ENCODE data around the gene MRPS7.

Gene MRPS7

DNA sequence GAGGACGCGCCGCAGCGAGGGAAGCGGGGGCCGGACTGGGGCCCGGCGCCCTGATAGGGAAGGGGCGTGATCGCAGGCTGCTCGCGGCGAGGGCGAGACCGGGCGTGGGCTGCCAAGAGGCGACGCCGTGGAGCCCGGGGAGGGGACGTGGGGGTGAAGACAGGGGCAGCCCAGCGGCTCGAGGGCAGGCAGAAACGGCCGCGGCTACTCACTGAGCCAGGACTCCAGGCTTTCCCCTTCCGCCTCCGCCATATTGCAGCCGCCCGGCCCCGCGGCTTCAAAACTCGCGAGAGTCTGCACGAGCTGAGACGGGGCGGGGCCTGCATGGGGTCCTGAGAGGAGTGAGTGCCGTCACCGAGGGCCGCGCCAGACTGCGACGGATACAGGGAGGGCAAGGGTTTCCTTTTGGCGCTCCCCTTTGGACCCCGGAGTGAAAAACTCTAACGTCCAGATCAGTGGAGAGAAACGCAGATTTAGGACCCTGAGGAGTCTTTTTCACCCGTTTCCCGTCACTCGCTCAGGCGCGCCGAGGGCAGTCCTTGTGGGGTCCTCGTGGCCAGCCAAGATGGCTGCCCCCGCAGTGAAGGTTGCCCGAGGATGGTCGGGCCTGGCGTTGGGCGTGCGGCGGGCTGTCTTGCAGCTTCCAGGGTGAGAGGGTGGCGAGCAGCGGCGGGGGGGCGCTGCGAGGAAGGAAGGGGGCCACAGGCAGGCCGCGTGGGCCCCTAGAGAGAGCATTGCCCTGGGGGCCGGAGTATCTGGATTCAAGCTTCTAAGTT lies at the start of gene MRPS7, which contains the start of gene GGA3:
TSS of gene MRPS7 (plus strand) at position 544 of the 776 bp plus-strand sequence. CDS start at position 566, 22 bp downstream.
TSS of gene GGA3 (minus strand) at position 271 of the 776 bp plus-strand sequence. CDS start at position 252, 19 bp downstream.
- TF ChIP-seq TCF12 (IDR thresholded peaks at IDR 0.05; ENCODE audit: low read depth) = no peak; the same call in none of the 2 replicates
- no peak for TF ChIP-seq CEBPB (IDR thresholded peaks at IDR 0.05)
- peak; percentile 100 for TF ChIP-seq TAF1 (IDR thresholded peaks at IDR 0.05; ENCODE audit: low read depth)
- peak; percentile 42 for TF ChIP-seq CREB1 (IDR thresholded peaks at IDR 0.05; ENCODE audit: low read depth)
- TF ChIP-seq MAX (IDR thresholded peaks at IDR 0.05) = 0 out of 2 replicates have a peak, but pooled peaks have one; percentile 49
- TF ChIP-seq ZBTB7A (IDR thresholded peaks at IDR 0.05; ENCODE audit: low read depth) = no peak
- peak; percentile 93 for TF ChIP-seq YY1 (IDR thresholded peaks at IDR 0.05; ENCODE audit: low read depth)
- peak; percentile 4; the same call in 1 of the 2 replicates for TF ChIP-seq NFIC (IDR thresholded peaks at IDR 0.05)
- TF ChIP-seq EGR1 (IDR thresholded peaks at IDR 0.05) = 0 out of 2 replicates have a peak, but pooled peaks have one; percentile 7
- 0 out of 2 replicates have a peak, but pooled peaks have one; percentile 34 for TF ChIP-seq EP300 (IDR thresholded peaks at IDR 0.05; ENCODE audit: borderline replicate concordance)
- no peak for TF ChIP-seq RAD21 (IDR thresholded peaks at IDR 0.05; ENCODE audit: low read depth)
- TF ChIP-seq, protein P1, sequence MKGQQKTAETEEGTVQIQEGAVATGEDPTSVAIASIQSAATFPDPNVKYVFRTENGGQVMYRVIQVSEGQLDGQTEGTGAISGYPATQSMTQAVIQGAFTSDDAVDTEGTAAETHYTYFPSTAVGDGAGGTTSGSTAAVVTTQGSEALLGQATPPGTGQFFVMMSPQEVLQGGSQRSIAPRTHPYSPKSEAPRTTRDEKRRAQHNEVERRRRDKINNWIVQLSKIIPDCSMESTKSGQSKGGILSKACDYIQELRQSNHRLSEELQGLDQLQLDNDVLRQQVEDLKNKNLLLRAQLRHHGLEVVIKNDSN (IDR thresholded peaks at IDR 0.05) = peak; percentile 7; the same call in 1 of the 2 replicates
- TF ChIP-seq TEAD4 (IDR thresholded peaks at IDR 0.05) = peak; percentile 23; the same call in 1 of the 2 replicates
- TF ChIP-seq REST (IDR thresholded peaks at IDR 0.05; ENCODE audit: low read depth) = peak; percentile 24; the same call in 1 of the 2 replicates

DNA sequence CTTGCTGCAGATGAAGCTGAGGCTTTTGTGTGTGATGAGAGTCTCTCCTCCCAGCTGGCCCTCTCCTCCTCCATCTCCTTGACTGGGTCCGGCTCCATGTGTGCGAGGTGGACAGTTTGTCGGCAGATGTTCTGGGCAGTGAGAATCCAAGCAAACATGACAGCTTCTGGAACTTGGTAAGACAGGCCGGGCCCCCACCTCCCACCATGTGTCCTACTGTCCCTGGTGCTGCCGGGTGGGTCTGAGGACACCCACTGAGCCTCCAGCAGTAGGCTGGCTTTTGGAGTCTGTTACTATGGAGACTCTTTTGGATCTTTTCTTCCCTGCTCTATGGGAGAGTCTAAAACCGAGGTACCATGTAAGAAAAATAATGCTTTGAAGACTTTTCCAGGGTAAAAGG lies 43.5 kb upstream of the MRPS7 start:
- TF ChIP-seq, protein P1 (IDR thresholded peaks at IDR 0.05) = no peak
- TF ChIP-seq TAF1 (IDR thresholded peaks at IDR 0.05; ENCODE audit: low read depth) (no peak), EP300 (IDR thresholded peaks at IDR 0.05; ENCODE audit: borderline replicate concordance) (no peak), TCF12 (IDR thresholded peaks at IDR 0.05; ENCODE audit: low read depth) (no peak), CEBPB (IDR thresholded peaks at IDR 0.05) (no peak), YY1 (IDR thresholded peaks at IDR 0.05; ENCODE audit: low read depth) (no peak), FOXM1 (IDR thresholded peaks at IDR 0.05; ENCODE audit: borderline replicate concordance, low read depth) (no peak), NFIC (IDR thresholded peaks at IDR 0.05) (no peak), EGR1 (IDR thresholded peaks at IDR 0.05) (no peak)

- TF ChIP-seq FOXM1 (IDR thresholded peaks at IDR 0.05; ENCODE audit: borderline replicate concordance, low read depth) (no peak), TCF12 (IDR thresholded peaks at IDR 0.05; ENCODE audit: low read depth) (no peak), EGR1 (IDR thresholded peaks at IDR 0.05) (no peak), REST (IDR thresholded peaks at IDR 0.05; ENCODE audit: low read depth) (no peak), RAD21 (IDR thresholded peaks at IDR 0.05; ENCODE audit: low read depth) (no peak), ZBTB7A (IDR thresholded peaks at IDR 0.05; ENCODE audit: low read depth) (no peak), MAX (IDR thresholded peaks at IDR 0.05) (no peak), NFIC (IDR thresholded peaks at IDR 0.05) (no peak)
These were observed 41.9 kb upstream of the MRPS7 start for GRCh38 chr17:75219815-75220214.

GRCh38 chr17:75225016-75225415 lies 36.7 kb upstream of the MRPS7 start:
- TF ChIP-seq MAX (IDR thresholded peaks at IDR 0.05) = no peak
- no peak for TF ChIP-seq ZBTB7A (IDR thresholded peaks at IDR 0.05; ENCODE audit: low read depth)
- TF ChIP-seq YY1 (IDR thresholded peaks at IDR 0.05; ENCODE audit: low read depth) = no peak
- TF ChIP-seq FOXM1 (IDR thresholded peaks at IDR 0.05; ENCODE audit: borderline replicate concordance, low read depth) = no peak

DNA sequence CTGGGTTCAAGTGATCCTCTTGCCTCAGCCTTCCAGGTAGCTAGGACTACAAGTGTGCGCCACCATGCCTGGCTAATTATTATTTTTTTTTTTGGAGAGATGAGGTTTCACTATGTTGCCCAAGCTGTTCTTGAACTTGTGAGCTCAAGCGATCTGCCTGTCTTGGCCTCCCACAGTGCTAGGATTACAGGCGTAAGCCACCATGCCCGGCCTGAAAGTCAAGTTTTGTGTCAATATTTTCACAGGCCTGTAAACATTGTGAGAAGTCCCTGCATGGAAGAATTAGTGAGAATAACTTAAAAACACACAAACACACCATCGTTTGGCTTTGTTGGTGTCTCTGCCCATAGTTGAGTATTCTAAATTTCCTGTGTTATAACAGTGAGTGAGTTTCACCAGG lies 34.0 kb upstream of the MRPS7 start:
- TF ChIP-seq TCF12 (IDR thresholded peaks at IDR 0.05; ENCODE audit: low read depth) = no peak
- no peak for TF ChIP-seq EP300 (IDR thresholded peaks at IDR 0.05; ENCODE audit: borderline replicate concordance)
- no peak for TF ChIP-seq FOXM1 (IDR thresholded peaks at IDR 0.05; ENCODE audit: borderline replicate concordance, low read depth)
- TF ChIP-seq EGR1 (IDR thresholded peaks at IDR 0.05) = no peak
- TF ChIP-seq RAD21 (IDR thresholded peaks at IDR 0.05; ENCODE audit: low read depth) = no peak
- TF ChIP-seq TEAD4 (IDR thresholded peaks at IDR 0.05) = no peak
- no peak for TF ChIP-seq ZBTB7A (IDR thresholded peaks at IDR 0.05; ENCODE audit: low read depth)
- TF ChIP-seq, protein P1 (IDR thresholded peaks at IDR 0.05) = no peak
- TF ChIP-seq CEBPB (IDR thresholded peaks at IDR 0.05) = no peak
- no peak for TF ChIP-seq REST (IDR thresholded peaks at IDR 0.05; ENCODE audit: low read depth)
- no peak for TF ChIP-seq NFIC (IDR thresholded peaks at IDR 0.05)
- no peak for TF ChIP-seq MAX (IDR thresholded peaks at IDR 0.05)
- TF ChIP-seq YY1 (IDR thresholded peaks at IDR 0.05; ENCODE audit: low read depth) = no peak
- no peak for TF ChIP-seq TAF1 (IDR thresholded peaks at IDR 0.05; ENCODE audit: low read depth)
- no peak for TF ChIP-seq CREB1 (IDR thresholded peaks at IDR 0.05; ENCODE audit: low read depth)
